Lung (tissue), 12 donors: ENCODE measurements around the gene ASB15. TPM values are rescaled to one million over a fixed set of nuclear protein-coding genes. Genes with fewer than 3 reads are reported as not detected.
A peak's percentile ranks its signal among the peaks of the same experiment; 100 is the strongest.

ENCODE experiments used
- ATAC-seq: fragments of 200-7000 bp; cut with Tn5 transposase; one replicate; pipeline ENCODE4 v1.9.1; 2020; ENCODE audit warnings: moderate number of reproducible peaks; ENCODE audit not compliant: insufficient read depth, low FRiP score
- DNase-seq, 3 donors: peaks; one replicate each; pipeline ENCODE4 v3.0.0-alpha.2; 2013 to 2017
- H3K27ac ChIP-seq, 2 donors: one replicate each; pipeline ENCODE4 v1.5.1; 2013; ENCODE audit warnings: mild to moderate bottlenecking in 2 of 2, moderate library complexity in 2 of 2, control low read depth in 1 of 2, inconsistent platforms in 1 of 2, low read depth in 1 of 2, low read length in 1 of 2
- H3K27me3 ChIP-seq, 3 donors: one replicate each; pipeline ENCODE4 v1.5.1; 2013; ENCODE audit warnings: low read length in 2 of 3; ENCODE audit not compliant: control insufficient read depth in 3 of 3, insufficient read depth in 3 of 3
- H3K36me3 ChIP-seq, 4 donors: one replicate each; pipeline ENCODE4 v1.5.1; 2013; ENCODE audit warnings: low read length in 4 of 4, mild to moderate bottlenecking in 1 of 4, moderate library complexity in 1 of 4; ENCODE audit not compliant: control insufficient read depth in 4 of 4, insufficient read depth in 4 of 4
- H3K4me1 ChIP-seq, 5 donors: one replicate each; pipeline ENCODE4 v1.5.1; 2013; ENCODE audit warnings: low read length in 5 of 5, mild to moderate bottlenecking in 2 of 5, moderate library complexity in 1 of 5; ENCODE audit not compliant: control insufficient read depth in 5 of 5, insufficient read depth in 5 of 5
- H3K4me3 ChIP-seq: one replicate; pipeline ENCODE4 v1.5.1; 2013; ENCODE audit warnings: mild to moderate bottlenecking, control low read depth, moderate library complexity
- H3K9ac ChIP-seq, 2 donors: one replicate each; pipeline ENCODE4 v1.5.1; 2013; ENCODE audit warnings: low read length in 2 of 2, control low read depth in 1 of 2; ENCODE audit not compliant: insufficient read depth in 1 of 2
- H3K9me3 ChIP-seq, 4 donors: one replicate each; pipeline ENCODE4 v1.5.1; 2013; ENCODE audit warnings: low read length in 3 of 4, mild to moderate bottlenecking in 1 of 4, moderate library complexity in 1 of 4; ENCODE audit not compliant: control insufficient read depth in 4 of 4, insufficient read depth in 3 of 4
- WGBS, 2 donors: extraction: QIAGEN DNeasy Blood & Tissue Kit; methylation state at CpG; one replicate each; pipeline ENCODE4 v1.1.7; 2013; 5-methylcytosine and 5-hydroxymethylcytosine counted together
- polyA plus RNA-seq, 2 donors: library from polyadenylated mRNA; stranded (reverse); fragments of 200-250 nt; gene quantifications; one replicate each; pipeline ENCODE4 v1.2.1, GENCODE V29; 2013
- total RNA-seq, 2 donors: library from RNA; depleted of rRNA in 1 of 2; stranded (reverse); fragments of >200 nt in 1 of 2; gene quantifications; one replicate each; pipeline ENCODE4 v1.2.1, GENCODE V29; 2014 to 2021
- TF ChIP-seq, protein P1 (sequence below): IDR thresholded peaks from 2 replicates; pipeline ENCODE4 v1.5.1; 2012; ENCODE audit warnings: mild to moderate bottlenecking; ENCODE audit errors: control extremely low read depth, extremely low read depth
- donor health status: control.
- donor health status: control.
- donor health status: Bipolar disorder and iron deficiency.
- donor health status: healthy.
- donor health status: DM: yes; HTN: yes; CAD: no.

Gene ASB15
- total and polyA plus RNA-seq, 4 donors: not detected

DNA sequence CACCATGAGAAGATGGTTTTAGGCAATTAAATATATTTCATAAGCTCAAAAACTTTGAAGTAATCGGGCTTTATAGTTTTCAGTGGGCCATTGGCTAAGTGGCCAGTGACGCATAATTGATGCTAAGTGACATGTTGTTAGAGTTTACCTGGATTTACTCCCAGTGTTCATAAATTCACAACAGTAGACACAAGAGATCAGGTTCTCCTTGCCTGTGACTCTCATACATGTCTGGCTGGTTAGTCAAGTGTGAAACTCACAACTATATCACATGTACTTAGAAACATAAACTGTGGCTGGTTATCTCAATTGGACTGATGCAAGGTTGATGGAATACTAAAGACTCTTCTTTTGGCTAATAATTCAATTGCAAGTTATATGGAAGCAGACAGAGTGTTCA, 26.2 kb downstream of the ASB15 start:
- no peaks in the 10 kb centered on the region for H3K36me3 ChIP-seq
- H3K4me3 ChIP-seq: no peak overlapping the region
- no peak for ATAC-seq
- peaks cover 0 to 4% (median 0%) of the 10 kb centered on the region in 5 donors for H3K4me1 ChIP-seq
- H3K27me3 ChIP-seq: no peaks in the 10 kb centered on the region
- peaks cover 0 to 2% (median 0%) of the 10 kb centered on the region in 4 donors for H3K9me3 ChIP-seq
- 90 to 94% methylated on average over 2 of the region's 2 CpGs for WGBS, 2 donors
- no peak overlapping the region for H3K9ac ChIP-seq
- TF ChIP-seq, protein P1, sequence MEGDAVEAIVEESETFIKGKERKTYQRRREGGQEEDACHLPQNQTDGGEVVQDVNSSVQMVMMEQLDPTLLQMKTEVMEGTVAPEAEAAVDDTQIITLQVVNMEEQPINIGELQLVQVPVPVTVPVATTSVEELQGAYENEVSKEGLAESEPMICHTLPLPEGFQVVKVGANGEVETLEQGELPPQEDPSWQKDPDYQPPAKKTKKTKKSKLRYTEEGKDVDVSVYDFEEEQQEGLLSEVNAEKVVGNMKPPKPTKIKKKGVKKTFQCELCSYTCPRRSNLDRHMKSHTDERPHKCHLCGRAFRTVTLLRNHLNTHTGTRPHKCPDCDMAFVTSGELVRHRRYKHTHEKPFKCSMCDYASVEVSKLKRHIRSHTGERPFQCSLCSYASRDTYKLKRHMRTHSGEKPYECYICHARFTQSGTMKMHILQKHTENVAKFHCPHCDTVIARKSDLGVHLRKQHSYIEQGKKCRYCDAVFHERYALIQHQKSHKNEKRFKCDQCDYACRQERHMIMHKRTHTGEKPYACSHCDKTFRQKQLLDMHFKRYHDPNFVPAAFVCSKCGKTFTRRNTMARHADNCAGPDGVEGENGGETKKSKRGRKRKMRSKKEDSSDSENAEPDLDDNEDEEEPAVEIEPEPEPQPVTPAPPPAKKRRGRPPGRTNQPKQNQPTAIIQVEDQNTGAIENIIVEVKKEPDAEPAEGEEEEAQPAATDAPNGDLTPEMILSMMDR: no peak
- peak overlapping the region in 1 of 2 donors; percentile 60 for H3K27ac ChIP-seq
- DNase-seq: no peak

DNA sequence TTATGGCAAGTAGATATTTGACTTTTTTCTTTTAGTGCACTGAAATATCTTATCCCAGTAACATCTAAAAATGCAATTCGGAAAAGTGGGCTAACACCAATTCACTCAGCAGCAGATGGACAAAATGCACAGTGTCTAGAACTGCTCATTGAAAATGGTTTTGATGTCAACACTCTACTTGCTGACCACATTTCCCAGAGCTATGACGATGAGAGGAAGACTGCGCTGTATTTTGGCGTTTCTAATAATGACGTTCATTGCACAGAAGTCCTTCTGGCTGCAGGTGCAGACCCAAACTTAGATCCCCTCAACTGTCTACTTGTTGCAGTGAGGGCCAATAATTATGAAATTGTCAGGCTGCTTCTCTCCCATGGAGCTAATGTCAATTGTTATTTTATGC, 27.2 kb downstream of the ASB15 start:
- WGBS, 2 donors: 93 to 94% methylated on average over 5 of the region's 5 CpGs
- no peak overlapping the region for H3K4me3 ChIP-seq
- H3K27me3 ChIP-seq: no peaks in the 10 kb centered on the region
- peaks cover 0 to 9% (median 0%) of the 10 kb centered on the region in 5 donors for H3K4me1 ChIP-seq
- TF ChIP-seq, protein P1: no peak
- no peak for ATAC-seq
- no peak overlapping the region for H3K9ac ChIP-seq
- H3K9me3 ChIP-seq: peaks cover 0 to 2% (median 0%) of the 10 kb centered on the region in 4 donors
- no peaks in the 10 kb centered on the region for H3K36me3 ChIP-seq
- no peak for DNase-seq
- H3K27ac ChIP-seq: no peak overlapping the region

DNA sequence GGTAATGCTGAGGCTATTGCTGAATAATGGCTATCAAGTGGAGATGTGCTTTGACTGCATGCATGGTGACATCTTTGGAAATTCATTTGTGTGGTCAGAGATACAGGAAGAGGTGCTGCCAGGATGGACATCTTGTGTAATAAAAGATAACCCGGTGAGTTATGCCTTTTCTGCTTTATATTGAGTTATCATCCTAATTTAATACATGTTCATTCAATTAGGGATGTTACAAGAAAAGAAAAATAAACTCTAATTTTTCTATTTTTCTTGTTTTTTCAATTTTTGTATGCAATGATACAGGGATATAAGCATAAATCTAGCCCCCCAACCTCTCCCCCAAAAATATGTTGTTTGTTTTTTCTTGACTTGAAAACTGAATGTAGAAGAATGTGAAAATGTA, 27.7 kb downstream of the ASB15 start:
- Histone ChIP-seq H3K27ac (no peak overlapping the region), H3K4me3 (no peak overlapping the region), H3K36me3 (no peaks in the 10 kb centered on the region), H3K9me3 (peaks cover 0 to 2% (median 0%) of the 10 kb centered on the region in 4 donors), H3K9ac (no peak overlapping the region), H3K27me3 (no peaks in the 10 kb centered on the region), H3K4me1 (peaks cover 0 to 9% (median 0%) of the 10 kb centered on the region in 5 donors)
- WGBS, 2 donors: 44 to 82% methylated on average over 1 of the region's 1 CpG
- TF ChIP-seq, protein P1: no peak
- ATAC-seq (no peak), DNase-seq (no peak)

DNA sequence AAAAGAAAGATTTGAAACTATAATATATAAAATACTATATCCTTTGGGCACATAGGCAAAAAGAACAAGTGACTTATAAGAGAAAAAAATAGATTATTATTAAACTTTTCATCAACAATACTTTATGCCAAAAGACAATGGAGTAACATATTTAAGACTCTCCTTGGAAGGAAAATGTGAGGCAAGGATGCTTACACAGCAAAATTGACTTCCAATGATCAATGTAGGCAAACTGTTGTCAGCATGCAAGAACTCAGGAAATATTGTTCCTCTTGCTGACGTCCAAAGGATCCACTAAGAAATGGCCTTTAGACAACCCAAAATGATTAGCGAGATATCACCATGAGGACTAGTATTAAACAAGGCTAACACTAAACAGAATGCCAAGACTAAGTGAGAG, 31.2 kb downstream of the ASB15 start:
- no peak overlapping the region for H3K4me3 ChIP-seq
- ATAC-seq (no peak), DNase-seq (no peak)
- no peak overlapping the region for H3K27ac ChIP-seq
- TF ChIP-seq, protein P1: no peak
- no peak overlapping the region for H3K9ac ChIP-seq
- H3K4me1 ChIP-seq: peaks cover 0 to 14% (median 0%) of the 10 kb centered on the region in 5 donors
- H3K9me3 ChIP-seq: no peaks in the 10 kb centered on the region
- WGBS, 2 donors: 81 to 88% methylated on average over 2 of the region's 2 CpGs
- H3K27me3 ChIP-seq: no peaks in the 10 kb centered on the region
- H3K36me3 ChIP-seq: no peaks in the 10 kb centered on the region
